ENCODE measurements around the gene SRP54. TPM values are rescaled to one million over a fixed set of nuclear protein-coding genes. Genes with fewer than 3 reads are reported as not detected.
A peak's percentile ranks its signal among the peaks of the same experiment; 100 is the strongest.

SRP54 gene
- total RNA-seq, 1 donor from 2014 or later = 74.0 TPM

DNA sequence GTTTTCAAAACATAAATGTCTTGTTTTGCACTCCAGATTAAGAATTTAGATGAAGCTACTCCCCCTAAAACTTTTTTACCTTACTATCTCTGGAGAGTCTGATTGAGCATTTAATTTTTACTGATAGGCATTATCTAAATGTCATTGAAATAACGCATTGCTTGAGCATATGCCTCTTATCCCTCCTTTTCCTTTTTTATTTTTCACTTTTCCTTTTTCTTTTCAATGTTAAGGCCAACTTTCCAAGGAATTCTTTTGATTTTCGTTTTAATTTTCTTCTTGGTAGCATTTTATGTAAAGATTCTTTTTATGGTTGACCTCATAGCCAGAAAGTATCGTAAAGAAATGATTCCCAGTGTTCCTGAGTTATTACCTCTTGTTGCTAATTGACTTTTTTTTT, 2.9 kb downstream of the SRP54 start:
- no peak overlapping the region for H3K27ac Mint-ChIP-seq (ENCODE audit: unreplicated experiment)
- H2AFZ ChIP-seq (ENCODE audit: low read depth, low read length) = no peak overlapping the region
- H3K9me3 Mint-ChIP-seq (ENCODE audit: unreplicated experiment) = no peaks in the 10 kb centered on the region
- TF ChIP-seq, protein P1, sequence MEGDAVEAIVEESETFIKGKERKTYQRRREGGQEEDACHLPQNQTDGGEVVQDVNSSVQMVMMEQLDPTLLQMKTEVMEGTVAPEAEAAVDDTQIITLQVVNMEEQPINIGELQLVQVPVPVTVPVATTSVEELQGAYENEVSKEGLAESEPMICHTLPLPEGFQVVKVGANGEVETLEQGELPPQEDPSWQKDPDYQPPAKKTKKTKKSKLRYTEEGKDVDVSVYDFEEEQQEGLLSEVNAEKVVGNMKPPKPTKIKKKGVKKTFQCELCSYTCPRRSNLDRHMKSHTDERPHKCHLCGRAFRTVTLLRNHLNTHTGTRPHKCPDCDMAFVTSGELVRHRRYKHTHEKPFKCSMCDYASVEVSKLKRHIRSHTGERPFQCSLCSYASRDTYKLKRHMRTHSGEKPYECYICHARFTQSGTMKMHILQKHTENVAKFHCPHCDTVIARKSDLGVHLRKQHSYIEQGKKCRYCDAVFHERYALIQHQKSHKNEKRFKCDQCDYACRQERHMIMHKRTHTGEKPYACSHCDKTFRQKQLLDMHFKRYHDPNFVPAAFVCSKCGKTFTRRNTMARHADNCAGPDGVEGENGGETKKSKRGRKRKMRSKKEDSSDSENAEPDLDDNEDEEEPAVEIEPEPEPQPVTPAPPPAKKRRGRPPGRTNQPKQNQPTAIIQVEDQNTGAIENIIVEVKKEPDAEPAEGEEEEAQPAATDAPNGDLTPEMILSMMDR (IDR thresholded peaks at IDR 0.05; ENCODE audit: insufficient read depth, low read depth, low read length) = no peak
- no peak for TF ChIP-seq EZH2 (IDR thresholded peaks at IDR 0.05; ENCODE audit: insufficient read depth, low read length)
- no peak for DNase-seq (ENCODE audit: low read depth)
- peak overlapping the region; percentile 91 for H3K4me2 ChIP-seq (ENCODE audit: low read length)
- no peaks in the 10 kb centered on the region for H3K9me3 ChIP-seq (ENCODE audit: insufficient read depth, low read depth, low read length)
- H4K20me1 ChIP-seq (ENCODE audit: insufficient read depth, low read length) = peaks cover 65% of the 10 kb centered on the region
- no peak for FAIRE-seq
- H3K27ac ChIP-seq (ENCODE audit: low read depth, low read length) = no peak overlapping the region
- peaks cover 82% of the 10 kb centered on the region for H3K79me2 ChIP-seq (ENCODE audit: insufficient read depth, low read length)
- H3K36me3 ChIP-seq (ENCODE audit: insufficient read depth, low read length) = peaks cover 3% of the 10 kb centered on the region
- no peaks in the 10 kb centered on the region for H3K36me3 Mint-ChIP-seq (ENCODE audit: low read depth, unreplicated experiment)
- no peaks in the 10 kb centered on the region for H3K27me3 ChIP-seq (ENCODE audit: insufficient read depth, low read length)
- peaks cover 20% of the 10 kb centered on the region for H3K4me1 Mint-ChIP-seq (ENCODE audit: low read depth, unreplicated experiment)
- no peak overlapping the region for H3K4me3 ChIP-seq (ENCODE audit: insufficient read depth, low read depth, low read length)
- H3K4me3 Mint-ChIP-seq (ENCODE audit: unreplicated experiment) = peak overlapping the region; percentile 70
- no peak overlapping the region for H3K9ac ChIP-seq (ENCODE audit: low read length)
- H3K4me1 ChIP-seq (ENCODE audit: insufficient read depth, low read length) = peaks cover 5% of the 10 kb centered on the region
- no peaks in the 10 kb centered on the region for H3K27me3 Mint-ChIP-seq (ENCODE audit: low read depth, unreplicated experiment)

DNA sequence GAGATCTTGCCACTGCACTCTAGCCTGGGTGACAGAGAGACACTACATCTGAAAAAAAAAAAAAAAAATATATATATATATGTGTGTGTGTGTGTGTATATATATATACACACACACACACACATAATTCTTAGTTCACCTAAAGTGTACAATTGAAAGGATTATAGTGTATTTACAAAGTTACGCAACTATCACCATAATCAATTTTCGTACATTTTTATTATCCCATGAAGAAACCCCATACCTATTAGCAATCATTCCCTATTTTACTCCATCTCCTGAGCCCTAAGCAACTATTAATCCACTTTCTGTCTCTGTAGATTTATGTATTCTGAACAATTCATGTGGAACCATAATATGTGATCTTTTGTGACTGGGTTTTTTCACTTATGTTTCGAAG, 4.4 kb downstream of the SRP54 start:
- no peak for FAIRE-seq
- H3K4me3 Mint-ChIP-seq (ENCODE audit: unreplicated experiment) = no peak overlapping the region

DNA sequence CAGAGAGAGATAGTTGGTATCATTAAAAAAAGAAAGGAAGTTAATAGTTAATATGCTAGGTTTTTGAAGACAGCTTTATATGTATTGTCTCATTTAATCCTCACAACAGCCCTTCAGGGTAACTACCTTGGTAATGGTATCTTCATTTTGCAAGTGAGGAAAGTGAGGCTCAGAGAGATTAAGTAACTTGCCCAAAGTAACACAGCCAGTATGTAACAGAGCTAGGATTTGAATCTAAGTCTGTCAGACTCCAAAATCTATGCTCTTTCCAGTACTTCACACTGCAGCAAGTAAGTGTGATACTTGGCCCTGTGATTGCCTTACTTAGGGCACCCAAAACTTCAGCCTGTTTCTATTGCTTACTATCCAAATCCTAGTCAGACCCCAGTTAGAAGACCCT, 7.0 kb downstream of the SRP54 start:
- Histone ChIP-seq H3K27me3 (ENCODE audit: insufficient read depth, low read length) (no peaks in the 10 kb centered on the region), H4K20me1 (ENCODE audit: insufficient read depth, low read length) (peaks cover 86% of the 10 kb centered on the region), H3K27ac (ENCODE audit: low read depth, low read length) (no peak overlapping the region), H3K4me2 (ENCODE audit: low read length) (no peak overlapping the region), H3K4me3 (ENCODE audit: insufficient read depth, low read depth, low read length) (no peak overlapping the region), H3K4me1 (ENCODE audit: insufficient read depth, low read length) (no peaks in the 10 kb centered on the region), H2AFZ (ENCODE audit: low read depth, low read length) (no peak overlapping the region), H3K79me2 (ENCODE audit: insufficient read depth, low read length) (peaks cover 96% of the 10 kb centered on the region), H3K9ac (ENCODE audit: low read length) (no peak overlapping the region), H3K9me3 (ENCODE audit: insufficient read depth, low read depth, low read length) (no peaks in the 10 kb centered on the region), H3K36me3 (ENCODE audit: insufficient read depth, low read length) (peaks cover 1% of the 10 kb centered on the region)
- TF ChIP-seq EZH2 (IDR thresholded peaks at IDR 0.05; ENCODE audit: insufficient read depth, low read length) = no peak
- TF ChIP-seq, protein P1 (IDR thresholded peaks at IDR 0.05; ENCODE audit: insufficient read depth, low read depth, low read length) = no peak
- Mint-ChIP-seq H3K27me3 (ENCODE audit: low read depth, unreplicated experiment) (no peaks in the 10 kb centered on the region), H3K4me3 (ENCODE audit: unreplicated experiment) (no peak overlapping the region), H3K27ac (ENCODE audit: unreplicated experiment) (no peak overlapping the region), H3K4me1 (ENCODE audit: low read depth, unreplicated experiment) (peaks cover 14% of the 10 kb centered on the region), H3K9me3 (ENCODE audit: unreplicated experiment) (no peaks in the 10 kb centered on the region), H3K36me3 (ENCODE audit: low read depth, unreplicated experiment) (no peaks in the 10 kb centered on the region)
- DNase-seq (ENCODE audit: low read depth) (no peak), FAIRE-seq (no peak)

More for the DNA sequence above, 4.4 kb downstream of the SRP54 start:
- Histone ChIP-seq H2AFZ (ENCODE audit: low read depth, low read length) (no peak overlapping the region), H3K4me1 (ENCODE audit: insufficient read depth, low read length) (peaks cover 5% of the 10 kb centered on the region), H3K27ac (ENCODE audit: low read depth, low read length) (no peak overlapping the region), H4K20me1 (ENCODE audit: insufficient read depth, low read length) (peaks cover 77% of the 10 kb centered on the region), H3K9me3 (ENCODE audit: insufficient read depth, low read depth, low read length) (no peaks in the 10 kb centered on the region), H3K79me2 (ENCODE audit: insufficient read depth, low read length) (peaks cover 90% of the 10 kb centered on the region), H3K36me3 (ENCODE audit: insufficient read depth, low read length) (peaks cover 3% of the 10 kb centered on the region), H3K27me3 (ENCODE audit: insufficient read depth, low read length) (no peaks in the 10 kb centered on the region), H3K4me2 (ENCODE audit: low read length) (no peak overlapping the region), H3K4me3 (ENCODE audit: insufficient read depth, low read depth, low read length) (no peak overlapping the region), H3K9ac (ENCODE audit: low read length) (no peak overlapping the region)
- no peak for DNase-seq (ENCODE audit: low read depth)
- Mint-ChIP-seq H3K27me3 (ENCODE audit: low read depth, unreplicated experiment) (no peaks in the 10 kb centered on the region), H3K36me3 (ENCODE audit: low read depth, unreplicated experiment) (no peaks in the 10 kb centered on the region), H3K27ac (ENCODE audit: unreplicated experiment) (no peak overlapping the region), H3K4me1 (ENCODE audit: low read depth, unreplicated experiment) (peaks cover 20% of the 10 kb centered on the region), H3K9me3 (ENCODE audit: unreplicated experiment) (no peaks in the 10 kb centered on the region)
- TF ChIP-seq EZH2 (IDR thresholded peaks at IDR 0.05; ENCODE audit: insufficient read depth, low read length) = no peak
- TF ChIP-seq, protein P1 (IDR thresholded peaks at IDR 0.05; ENCODE audit: insufficient read depth, low read depth, low read length) = no peak
